GM19438 (cell line): ENCODE measurements around the gene EEPD1.

Experiments used
- ATAC-seq: cut with Tn5 transposase; IDR thresholded peaks from one replicate; pipeline ENCODE4 v1.9.1; 2021; ENCODE audit warnings: low read depth; ENCODE audit not compliant: unreplicated experiment

Gene EEPD1

GRCh38 chr7:36154255-36155212 is 1.5 kb downstream of the EEPD1 start:
- ATAC-seq, result no peak

- no peak for ATAC-seq
Measured at GRCh38 chr7:36155811-36156361, 2.8 kb downstream of the EEPD1 start.

GRCh38 chr7:36157527-36158320 is 4.7 kb downstream of the EEPD1 start:
- no peak for ATAC-seq

- no peak for ATAC-seq
Measured at GRCh38 chr7:36158321-36158605, 5.2 kb downstream of the EEPD1 start.

GRCh38 chr7:36159618-36160017 is 6.6 kb downstream of the EEPD1 start:
- no peak for ATAC-seq

GRCh38 chr7:36160313-36160712 is 7.3 kb downstream of the EEPD1 start:
- ATAC-seq, result no peak

- ATAC-seq, result no peak
Measured at GRCh38 chr7:36161996-36162395, 8.9 kb downstream of the EEPD1 start.

- ATAC-seq, result no peak
Measured at GRCh38 chr7:36165059-36165458, 12.0 kb downstream of the EEPD1 start.

- ATAC-seq, result no peak
Measured at GRCh38 chr7:36165802-36166201, 12.7 kb downstream of the EEPD1 start.

- no peak for ATAC-seq
Measured at GRCh38 chr7:36167403-36168050, 14.5 kb downstream of the EEPD1 start.

GRCh38 chr7:36171503-36171902 is 18.4 kb downstream of the EEPD1 start:
- ATAC-seq, result no peak

- no peak for ATAC-seq
Measured at GRCh38 chr7:36175886-36176285, 22.8 kb downstream of the EEPD1 start.

- no peak for ATAC-seq
Measured at GRCh38 chr7:36176697-36177096, 23.6 kb downstream of the EEPD1 start.

GRCh38 chr7:36180121-36180520 is 27.1 kb downstream of the EEPD1 start:
- ATAC-seq, result no peak

GRCh38 chr7:36181668-36182067 is 28.6 kb downstream of the EEPD1 start:
- no peak for ATAC-seq

GRCh38 chr7:36182854-36183604 is 30.0 kb downstream of the EEPD1 start:
- no peak for ATAC-seq

GRCh38 chr7:36185092-36185491 is 32.0 kb downstream of the EEPD1 start:
- ATAC-seq, result no peak

- ATAC-seq, result no peak
Measured at GRCh38 chr7:36185756-36186155, 32.7 kb downstream of the EEPD1 start.

- ATAC-seq, result no peak
Measured at GRCh38 chr7:36186359-36187121, 33.5 kb downstream of the EEPD1 start.

GRCh38 chr7:36188266-36188665 is 35.2 kb downstream of the EEPD1 start:
- no peak for ATAC-seq
